CD8-positive, alpha-beta memory T cell (primary cell): Measurements from ENCODE around the gene KCNK2. TPM values are rescaled to one million over a fixed set of nuclear protein-coding genes. Genes with fewer than 3 reads are reported as not detected.
"Not testable (repeated sequence)": the region's sequence is repeated elsewhere in the genome, so short reads cannot be mapped to it uniquely, and the experiment has no call there.

ENCODE experiments used
- CTCF ChIA-PET: fragments of 350-600 bp; sonication (Branson Sonifier 250); formaldehyde crosslinking; loops from one replicate; lab custom pipeline; 2021; ENCODE audit warnings: antibody characterized with exemption; lab: Charles Lee
- POLR2A ChIA-PET: fragments of 350-600 bp; sonication (Branson Sonifier 250); formaldehyde crosslinking; loops from one replicate; lab custom pipeline; 2021; ENCODE audit warnings: antibody characterized with exemption; lab: Charles Lee
- DNase-seq, 5 donors: peaks; one replicate each; pipeline versions ENCODE4 v3.0.0 to v3.0.0-alpha.2; 2020 to 2022; ENCODE audit warnings: mixed read lengths in 1 of 5
- H3K27ac ChIP-seq: one replicate; pipeline ENCODE4 v1.7.0; 2013; ENCODE audit warnings: low read depth, mild to moderate bottlenecking, low read length, moderate library complexity
- H3K27me3 ChIP-seq: 2 replicates; pipeline ENCODE4 v1.7.0; 2013; ENCODE audit warnings: low read length, mild to moderate bottlenecking; ENCODE audit not compliant: insufficient read depth, poor library complexity, severe bottlenecking
- H3K36me3 ChIP-seq: 2 replicates; pipeline ENCODE4 v1.7.0; 2013; ENCODE audit warnings: mild to moderate bottlenecking, low read length, moderate library complexity; ENCODE audit not compliant: insufficient read depth
- H3K4me1 ChIP-seq: 2 replicates; pipeline ENCODE4 v1.7.0; 2013; ENCODE audit warnings: mild to moderate bottlenecking, low read length, moderate library complexity; ENCODE audit not compliant: insufficient read depth
- H3K4me3 ChIP-seq: 2 replicates; pipeline ENCODE4 v1.7.0; 2013; ENCODE audit warnings: mild to moderate bottlenecking, low read length
- H3K9me3 ChIP-seq: 2 replicates; pipeline ENCODE4 v1.7.0; 2013; ENCODE audit warnings: mild to moderate bottlenecking, low read length
- H3K27ac Mint-ChIP-seq, 8 donors: one replicate each; pipeline ENCODE4 v1.8.0; 2020 to 2021; ENCODE audit warnings: mixed read lengths in 8 of 8, mild to moderate bottlenecking in 6 of 8, inconsistent platforms in 3 of 8, moderate library complexity in 3 of 8
- H3K27me3 Mint-ChIP-seq, 2 donors: one replicate each; pipeline ENCODE4 v1.8.0; 2020 to 2021; ENCODE audit warnings: mixed read lengths in 2 of 2, mild to moderate bottlenecking in 1 of 2, moderate library complexity in 1 of 2
- H3K36me3 Mint-ChIP-seq, 3 donors: one replicate each; pipeline ENCODE4 v1.8.0; 2020 to 2021; ENCODE audit warnings: mixed read lengths in 3 of 3, inconsistent platforms in 1 of 3, mild to moderate bottlenecking in 1 of 3
- H3K4me1 Mint-ChIP-seq, 3 donors: one replicate each; pipeline ENCODE4 v1.8.0; 2020 to 2021; ENCODE audit warnings: mixed read lengths in 3 of 3, inconsistent platforms in 1 of 3, mild to moderate bottlenecking in 1 of 3
- H3K4me3 Mint-ChIP-seq, 7 donors: one replicate each; pipeline ENCODE4 v1.8.0; 2020 to 2021; ENCODE audit warnings: mixed read lengths in 7 of 7, mild to moderate bottlenecking in 6 of 7, moderate library complexity in 4 of 7, inconsistent platforms in 2 of 7
- H3K9me3 Mint-ChIP-seq, 5 donors: one replicate each; pipeline ENCODE4 v1.8.0; 2020 to 2022; ENCODE audit warnings: mixed read lengths in 5 of 5, mild to moderate bottlenecking in 3 of 5, moderate library complexity in 2 of 5, inconsistent platforms in 1 of 5
- polyA plus RNA-seq: library from polyadenylated mRNA; unstranded; fragments of 300-500 nt; fragmentation: Illumina TruSeq; gene quantifications from one replicate; pipeline ENCODE4 v1.2.3, GENCODE V29; 2021
- total RNA-seq, 2 experiments: library from RNA; stranded (reverse); gene quantifications; one replicate each; pipeline ENCODE4 v1.2.3, GENCODE V29; 2021

Gene KCNK2
- total and polyA plus RNA-seq, 3 experiments from 2014 or later = not detected

GRCh38 chr1:215143497-215143896, 61.0 kb downstream of the KCNK2 start:
- CTCF ChIA-PET = no interaction called here
- Histone ChIP-seq H3K9me3 (no peaks in the 10 kb centered on the region), H3K4me1 (no peaks in the 10 kb centered on the region), H3K27me3 (no peaks in the 10 kb centered on the region), H3K36me3 (no peaks in the 10 kb centered on the region), H3K4me3 (no peak overlapping the region), H3K27ac (no peak overlapping the region)
- Mint-ChIP-seq H3K4me3 (no peak overlapping the region), H3K27ac (no peak overlapping the region), H3K27me3 (no peaks in the 10 kb centered on the region), H3K36me3 (no peaks in the 10 kb centered on the region), H3K4me1 (no peaks in the 10 kb centered on the region), H3K9me3 (peaks cover 6 to 18% (median 13%) of the 10 kb centered on the region in 5 donors)
- POLR2A ChIA-PET = no interaction called here
- DNase-seq = no peak

DNA sequence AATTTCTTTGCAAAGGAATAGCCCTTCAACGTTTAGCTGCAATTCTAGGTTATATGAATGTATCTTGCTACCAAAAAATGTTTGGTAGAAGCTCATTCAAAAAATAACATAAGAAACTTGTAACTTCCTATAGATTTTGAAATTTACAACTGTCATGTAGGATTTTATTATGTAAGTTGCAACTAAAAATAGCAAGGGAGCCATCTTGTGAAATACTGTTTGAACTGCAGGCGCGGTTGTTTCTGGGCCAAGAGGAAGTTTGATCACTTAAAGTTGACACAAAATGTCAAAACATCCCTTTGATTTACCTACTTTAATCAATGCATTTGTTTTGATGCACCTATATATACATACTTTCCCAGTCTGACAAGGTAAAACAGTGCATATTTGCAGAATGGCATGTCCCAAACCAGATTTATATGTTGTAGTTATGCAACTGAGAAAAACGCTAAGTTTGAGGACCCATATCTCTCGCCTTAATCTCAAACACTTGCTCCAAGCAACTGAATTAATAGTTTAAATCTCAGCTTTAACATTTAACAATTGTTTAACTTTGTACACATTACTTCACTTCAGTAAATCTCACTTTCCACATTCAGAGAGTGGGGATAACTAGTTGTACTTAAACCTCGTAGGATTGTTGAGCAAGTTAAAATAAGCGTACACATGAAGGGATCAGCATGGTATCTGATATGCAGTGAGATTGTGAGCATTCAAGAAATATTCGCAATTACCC, 63.9 kb downstream of the KCNK2 start:
- no peaks in the 10 kb centered on the region for H3K36me3 Mint-ChIP-seq
- no peak overlapping the region for H3K4me3 ChIP-seq
- H3K36me3 ChIP-seq = no peaks in the 10 kb centered on the region
- POLR2A ChIA-PET = no interaction called here
- no peak overlapping the region for H3K4me3 Mint-ChIP-seq
- no peaks in the 10 kb centered on the region for H3K4me1 ChIP-seq
- no peak for DNase-seq
- H3K27me3 Mint-ChIP-seq = no peaks in the 10 kb centered on the region
- no peak overlapping the region for H3K27ac ChIP-seq
- H3K9me3 Mint-ChIP-seq = peaks cover 6 to 18% (median 12%) of the 10 kb centered on the region in 5 donors
- no peaks in the 10 kb centered on the region for H3K9me3 ChIP-seq
- H3K27ac Mint-ChIP-seq = no peak overlapping the region
- no peaks in the 10 kb centered on the region for H3K27me3 ChIP-seq
- H3K4me1 Mint-ChIP-seq = no peaks in the 10 kb centered on the region
- CTCF ChIA-PET = no interaction called here

DNA sequence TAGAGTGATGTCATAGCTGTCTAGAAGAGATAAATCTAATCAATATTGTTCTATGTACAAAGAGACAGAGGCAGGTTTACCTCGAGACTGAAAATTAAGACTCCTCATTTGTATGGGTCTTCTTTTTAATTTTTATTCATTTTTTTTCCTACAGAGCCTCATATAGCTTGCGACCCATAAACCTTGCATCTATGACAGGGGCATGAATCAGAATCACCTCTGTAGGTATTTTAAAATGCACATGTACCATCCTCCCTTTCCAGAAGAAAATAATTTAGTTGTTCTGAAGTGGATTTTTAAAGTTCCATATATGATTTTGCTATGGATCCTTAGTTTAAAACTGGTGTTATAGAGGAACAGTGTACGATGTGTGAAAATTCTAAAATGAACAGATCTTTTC, 64.5 kb downstream of the KCNK2 start:
- H3K4me3 ChIP-seq = no peak overlapping the region
- no peaks in the 10 kb centered on the region for H3K4me1 ChIP-seq
- no peaks in the 10 kb centered on the region for H3K9me3 ChIP-seq
- Mint-ChIP-seq H3K27ac (no peak overlapping the region), H3K27me3 (no peaks in the 10 kb centered on the region), H3K4me1 (no peaks in the 10 kb centered on the region), H3K9me3 (peaks cover 3 to 13% (median 9%) of the 10 kb centered on the region in 5 donors), H3K36me3 (no peaks in the 10 kb centered on the region), H3K4me3 (no peak overlapping the region)
- H3K36me3 ChIP-seq = no peaks in the 10 kb centered on the region
- no peak overlapping the region for H3K27ac ChIP-seq
- H3K27me3 ChIP-seq = no peaks in the 10 kb centered on the region
- no peak for DNase-seq
- ChIA-PET POLR2A (no interaction called here), CTCF (no interaction called here)

DNA sequence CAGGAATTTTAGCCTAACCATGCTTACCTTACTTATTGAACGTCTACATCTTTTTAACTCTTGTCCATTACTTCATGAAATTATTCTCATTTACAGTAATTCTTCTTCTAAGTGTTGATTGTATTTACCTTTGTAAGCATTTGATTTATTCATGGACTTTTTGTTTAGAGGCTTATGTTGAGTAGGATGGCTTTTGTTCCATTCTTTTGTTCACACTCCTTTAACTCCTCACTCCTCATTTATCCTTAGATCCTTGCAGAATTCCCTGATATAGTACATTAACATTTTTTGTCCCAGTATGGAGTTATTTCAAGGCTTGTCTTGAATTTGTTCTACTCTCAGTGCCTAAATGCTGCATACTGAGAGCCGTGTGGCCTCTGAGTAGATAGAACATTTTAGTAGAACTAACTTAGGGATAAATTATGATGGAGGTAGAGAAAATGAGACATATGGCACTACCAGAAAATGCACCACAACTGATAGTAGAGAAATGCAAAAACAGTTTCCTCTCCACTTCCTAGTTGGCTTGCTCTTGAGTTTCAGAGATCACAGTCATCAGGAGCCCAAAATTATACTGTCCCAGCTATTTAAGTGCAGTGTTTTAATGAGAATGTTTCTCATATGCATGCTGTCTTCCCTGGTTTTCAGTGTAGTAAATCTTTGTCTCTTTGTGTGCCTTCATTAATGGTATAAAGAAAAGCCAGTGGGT, 69.5 kb downstream of the KCNK2 start:
- Mint-ChIP-seq H3K4me1 (no peaks in the 10 kb centered on the region), H3K27me3 (no peaks in the 10 kb centered on the region), H3K27ac (peak overlapping the region in 1 of 8 donors; percentile 15), H3K36me3 (no peaks in the 10 kb centered on the region), H3K4me3 (no peak overlapping the region), H3K9me3 (peaks cover 0 to 7% (median 0%) of the 10 kb centered on the region in 5 donors)
- H3K36me3 ChIP-seq = no peaks in the 10 kb centered on the region
- no peaks in the 10 kb centered on the region for H3K27me3 ChIP-seq
- H3K4me3 ChIP-seq = no peak overlapping the region
- H3K27ac ChIP-seq = no peak overlapping the region
- POLR2A ChIA-PET = no interaction called here
- H3K4me1 ChIP-seq = no peaks in the 10 kb centered on the region
- no peak for DNase-seq
- CTCF ChIA-PET = no interaction called here
- no peaks in the 10 kb centered on the region for H3K9me3 ChIP-seq

DNA sequence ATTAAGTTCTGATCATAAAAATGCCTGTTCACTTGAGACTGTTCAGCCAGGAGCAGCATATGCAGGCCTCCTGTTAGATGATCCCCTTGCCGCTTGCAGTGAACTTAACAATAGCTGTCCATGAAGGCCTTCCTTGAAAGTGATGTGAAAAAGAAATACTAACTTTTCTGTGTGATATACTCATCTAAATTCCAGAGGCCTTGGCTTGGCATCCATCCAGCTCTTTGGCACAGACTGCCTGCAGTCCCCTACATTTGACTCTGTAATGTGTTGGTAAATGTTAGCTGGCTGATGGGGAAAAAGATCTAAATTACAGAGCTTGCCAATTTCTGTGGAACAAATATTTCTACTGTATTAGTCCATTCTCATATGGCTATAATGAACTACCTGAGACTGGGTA, 73.7 kb downstream of the KCNK2 start:
- H3K4me3 Mint-ChIP-seq = no peak overlapping the region
- Histone ChIP-seq H3K27me3 (no peaks in the 10 kb centered on the region), H3K36me3 (no peaks in the 10 kb centered on the region), H3K4me1 (no peaks in the 10 kb centered on the region), H3K27ac (no peak overlapping the region), H3K9me3 (no peaks in the 10 kb centered on the region), H3K4me3 (no peak overlapping the region)
- H3K36me3 Mint-ChIP-seq = no peaks in the 10 kb centered on the region
- H3K27ac Mint-ChIP-seq = no peak overlapping the region
- H3K27me3 Mint-ChIP-seq = no peaks in the 10 kb centered on the region
- H3K4me1 Mint-ChIP-seq = no peaks in the 10 kb centered on the region
- CTCF ChIA-PET = no interaction called here
- POLR2A ChIA-PET = no interaction called here
- DNase-seq = no peak
- peaks cover 0 to 12% (median 4%) of the 10 kb centered on the region in 5 donors for H3K9me3 Mint-ChIP-seq

GRCh38 chr1:215160351-215160750, 77.8 kb downstream of the KCNK2 start:
- Histone ChIP-seq H3K9me3 (no peaks in the 10 kb centered on the region), H3K4me3 (no peak overlapping the region), H3K27ac (no peak overlapping the region), H3K27me3 (no peaks in the 10 kb centered on the region), H3K36me3 (no peaks in the 10 kb centered on the region), H3K4me1 (no peaks in the 10 kb centered on the region)
- Mint-ChIP-seq H3K4me1 (no peaks in the 10 kb centered on the region), H3K27ac (no peak overlapping the region), H3K9me3 (peaks cover 10 to 23% (median 14%) of the 10 kb centered on the region in 5 donors), H3K27me3 (peaks cover 0 to 1% of the 10 kb centered on the region in 2 donors), H3K4me3 (no peak overlapping the region), H3K36me3 (no peaks in the 10 kb centered on the region)
- ChIA-PET CTCF (no interaction called here), POLR2A (no interaction called here)
- DNase-seq = no peak

DNA sequence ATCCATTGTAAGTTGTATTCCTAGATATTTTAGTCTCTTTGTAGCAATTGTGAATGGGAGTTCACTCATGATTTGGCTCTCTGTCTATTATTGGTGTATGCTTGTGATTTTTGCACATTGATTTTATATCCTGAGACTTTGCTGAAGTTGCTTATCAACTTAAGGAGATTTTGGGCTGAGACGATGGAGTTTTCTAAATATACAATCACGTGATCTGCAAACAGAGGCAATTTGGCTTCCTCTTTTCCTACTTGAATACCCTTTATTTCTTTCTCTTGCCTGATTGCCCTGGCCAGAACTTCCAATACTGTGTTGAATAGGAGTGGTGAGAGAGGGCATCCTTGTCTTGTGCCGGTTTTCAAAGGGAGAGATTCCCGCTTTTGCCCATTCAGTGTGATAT, 80.6 kb downstream of the KCNK2 start:
- DNase-seq, POLR2A ChIA-PET, H3K27ac Mint-ChIP-seq, H3K4me1 Mint-ChIP-seq, H3K27ac ChIP-seq, H3K36me3 ChIP-seq, H3K27me3 Mint-ChIP-seq, H3K4me3 Mint-ChIP-seq, H3K27me3 ChIP-seq, H3K9me3 ChIP-seq, H3K4me1 ChIP-seq, H3K36me3 Mint-ChIP-seq, H3K4me3 ChIP-seq, CTCF ChIA-PET: not testable (repeated sequence)
- peaks cover 11 to 20% (median 12%) of the 10 kb centered on the region in 5 donors for H3K9me3 Mint-ChIP-seq

DNA sequence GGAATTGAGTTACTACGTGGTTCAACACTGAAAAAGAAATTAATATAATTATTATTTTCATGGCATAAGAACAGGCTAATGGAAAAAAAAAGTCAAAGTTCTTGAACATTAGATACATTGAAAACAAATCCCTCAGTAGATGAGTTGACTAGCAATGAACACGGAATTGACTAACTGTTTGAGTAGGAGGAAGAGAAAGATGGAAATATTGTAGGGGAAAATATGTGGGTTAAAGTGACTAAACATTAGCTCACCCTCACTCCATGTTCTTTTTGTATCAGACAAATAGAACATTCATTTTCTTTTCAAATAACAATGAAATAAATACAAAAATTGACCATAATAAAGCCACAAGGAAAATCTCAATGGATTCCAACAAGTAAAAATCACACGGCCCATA, 84.3 kb downstream of the KCNK2 start:
- ChIA-PET POLR2A (no interaction called here), CTCF (no interaction called here)
- no peak overlapping the region for H3K27ac Mint-ChIP-seq
- Histone ChIP-seq H3K27ac (no peak overlapping the region), H3K4me1 (no peaks in the 10 kb centered on the region), H3K9me3 (no peaks in the 10 kb centered on the region), H3K36me3 (no peaks in the 10 kb centered on the region), H3K4me3 (no peak overlapping the region), H3K27me3 (no peaks in the 10 kb centered on the region)
- no peak overlapping the region for H3K4me3 Mint-ChIP-seq
- H3K27me3 Mint-ChIP-seq = peaks cover 0 to 3% of the 10 kb centered on the region in 2 donors
- H3K9me3 Mint-ChIP-seq = peaks cover 10 to 22% (median 15%) of the 10 kb centered on the region in 5 donors
- H3K36me3 Mint-ChIP-seq = no peaks in the 10 kb centered on the region
- no peak for DNase-seq
- H3K4me1 Mint-ChIP-seq = no peaks in the 10 kb centered on the region
